A549 (cell line): ENCODE data around the gene ENTPD8.

Experiments used
- CTCF ChIP-seq: fragments of >200 bp; sonication (Bioruptor Twin); formaldehyde crosslinking; IDR thresholded peaks from 3 replicates; pipeline ENCODE4 v1.5.1; 2016
- EP300 ChIP-seq, 2 experiments: fragments of >200 bp; sonication (Bioruptor Twin); formaldehyde crosslinking; IDR thresholded peaks; 2 replicates in 1 of 2; 3 replicates in 1 of 2; pipeline ENCODE4 v1.6.1; 2016 to 2017
- KDM1A ChIP-seq: fragments of 200-600 bp; sonication (generic); IDR thresholded peaks from 2 replicates; pipeline ENCODE4 v1.6.1; 2016; ENCODE audit warnings: low read depth, mild to moderate bottlenecking
- MYC ChIP-seq: IDR thresholded peaks from 2 replicates; pipeline ENCODE4 v1.6.1; 2012; ENCODE audit warnings: mild to moderate bottlenecking, inconsistent platforms, low read length, improper control_type of control experiment, borderline replicate concordance
- POLR2A ChIP-seq: IDR thresholded peaks from 2 replicates; pipeline ENCODE4 v1.6.1; 2012; ENCODE audit warnings: mild to moderate bottlenecking, low read length
- RAD21 ChIP-seq, 2 experiments: fragments of >200 bp in 1 of 2; sonication (Bioruptor Twin) in 1 of 2; formaldehyde crosslinking in 1 of 2; IDR thresholded peaks in 1 of 2; conservative IDR thresholded peaks in 1 of 2; 2 replicates in 1 of 2; 3 replicates in 1 of 2; pipeline ENCODE4 v1.6.1; 2012 to 2018; ENCODE audit warnings: inconsistent platforms in 1 of 2
- RFX5 ChIP-seq: fragments of 450-650 bp; IDR thresholded peaks from 2 replicates; pipeline ENCODE4 v1.7.1; 2014; ENCODE audit warnings: antibody characterized with exemption, mild to moderate bottlenecking, moderate library complexity
- RNF2 ChIP-seq: fragments of 200-600 bp; sonication (generic); IDR thresholded peaks from 2 replicates; pipeline ENCODE4 v1.6.1; 2016; ENCODE audit warnings: low read depth, mild to moderate bottlenecking, antibody characterized with exemption, moderate library complexity, borderline replicate concordance
- SMC3 ChIP-seq: fragments of >200 bp; sonication (Bioruptor Twin); formaldehyde crosslinking; IDR thresholded peaks from 3 replicates; pipeline ENCODE4 v1.6.1; 2018; ENCODE audit warnings: inconsistent platforms
- TF ChIP-seq, protein P1 (sequence below): fragments of 450-650 bp; IDR thresholded peaks from 2 replicates; pipeline ENCODE4 v1.6.1; 2014; ENCODE audit warnings: antibody characterized with exemption
- TF ChIP-seq, protein P2 (sequence below): fragments of 250-450 bp; sonication (Bioruptor Pico); IDR thresholded peaks from 2 replicates; pipeline ENCODE4 v1.5.0; 2020; ENCODE audit warnings: low read depth, mild to moderate bottlenecking, moderate library complexity

DNA sequence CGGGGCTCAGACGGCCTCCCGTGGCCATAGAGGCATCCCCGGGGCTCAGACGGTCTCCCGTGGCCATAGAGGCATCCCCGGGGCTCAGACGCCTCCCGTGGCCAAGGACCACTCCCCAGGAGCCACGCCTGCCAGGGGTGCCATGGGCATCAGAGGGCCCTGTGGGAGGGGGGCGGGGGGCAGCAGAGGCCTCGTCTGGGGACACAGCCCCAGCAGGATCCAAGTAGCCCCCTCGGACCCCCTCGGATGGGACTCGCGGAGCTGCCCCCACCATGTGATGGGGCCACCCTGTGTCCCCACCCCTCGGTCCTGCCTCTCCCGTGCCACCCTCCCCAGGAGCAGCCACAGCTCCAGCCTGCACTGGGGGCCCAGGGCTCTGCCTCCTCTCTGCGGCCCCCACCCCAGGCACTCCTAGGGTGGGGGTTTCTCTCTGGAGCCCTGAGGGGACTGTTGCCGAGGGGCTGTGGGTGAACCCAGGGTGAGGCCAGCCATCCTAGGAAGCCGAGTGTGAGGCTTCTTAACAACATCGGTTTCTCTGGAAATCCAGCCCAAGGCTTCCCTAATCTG lies 2.5 kb downstream of the ENTPD8 start:
- no peak for TF ChIP-seq CTCF
- no peak for TF ChIP-seq RNF2
- TF ChIP-seq, protein P1, sequence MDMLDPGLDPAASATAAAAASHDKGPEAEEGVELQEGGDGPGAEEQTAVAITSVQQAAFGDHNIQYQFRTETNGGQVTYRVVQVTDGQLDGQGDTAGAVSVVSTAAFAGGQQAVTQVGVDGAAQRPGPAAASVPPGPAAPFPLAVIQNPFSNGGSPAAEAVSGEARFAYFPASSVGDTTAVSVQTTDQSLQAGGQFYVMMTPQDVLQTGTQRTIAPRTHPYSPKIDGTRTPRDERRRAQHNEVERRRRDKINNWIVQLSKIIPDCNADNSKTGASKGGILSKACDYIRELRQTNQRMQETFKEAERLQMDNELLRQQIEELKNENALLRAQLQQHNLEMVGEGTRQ, result no peak
- no peak for TF ChIP-seq KDM1A
- TF ChIP-seq RFX5, result no peak
- no peak for TF ChIP-seq EP300 (IDR thresholded peaks at IDR 0.05)
- no peak for TF ChIP-seq POLR2A
- no peak for TF ChIP-seq RAD21 (conservative IDR thresholded peaks at IDR 0.05 in 1 of 2, IDR thresholded peaks at IDR 0.05 in 1 of 2)
- TF ChIP-seq, protein P2, sequence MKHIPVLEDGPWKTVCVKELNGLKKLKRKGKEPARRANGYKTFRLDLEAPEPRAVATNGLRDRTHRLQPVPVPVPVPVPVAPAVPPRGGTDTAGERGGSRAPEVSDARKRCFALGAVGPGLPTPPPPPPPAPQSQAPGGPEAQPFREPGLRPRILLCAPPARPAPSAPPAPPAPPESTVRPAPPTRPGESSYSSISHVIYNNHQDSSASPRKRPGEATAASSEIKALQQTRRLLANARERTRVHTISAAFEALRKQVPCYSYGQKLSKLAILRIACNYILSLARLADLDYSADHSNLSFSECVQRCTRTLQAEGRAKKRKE, result no peak
- no peak for TF ChIP-seq SMC3
- TF ChIP-seq MYC, result no peak
